Measurements from ENCODE around the gene NHSL1. TPM values are rescaled to one million over a fixed set of nuclear protein-coding genes. Genes with fewer than 3 reads are reported as not detected.

The NHSL1 gene
- total and polyA plus RNA-seq, 2 of the 8 experiments (the other 6 are each of a cell fraction or from before 2014, with no cell fraction given) = 7.2 to 32.4 TPM

DNA sequence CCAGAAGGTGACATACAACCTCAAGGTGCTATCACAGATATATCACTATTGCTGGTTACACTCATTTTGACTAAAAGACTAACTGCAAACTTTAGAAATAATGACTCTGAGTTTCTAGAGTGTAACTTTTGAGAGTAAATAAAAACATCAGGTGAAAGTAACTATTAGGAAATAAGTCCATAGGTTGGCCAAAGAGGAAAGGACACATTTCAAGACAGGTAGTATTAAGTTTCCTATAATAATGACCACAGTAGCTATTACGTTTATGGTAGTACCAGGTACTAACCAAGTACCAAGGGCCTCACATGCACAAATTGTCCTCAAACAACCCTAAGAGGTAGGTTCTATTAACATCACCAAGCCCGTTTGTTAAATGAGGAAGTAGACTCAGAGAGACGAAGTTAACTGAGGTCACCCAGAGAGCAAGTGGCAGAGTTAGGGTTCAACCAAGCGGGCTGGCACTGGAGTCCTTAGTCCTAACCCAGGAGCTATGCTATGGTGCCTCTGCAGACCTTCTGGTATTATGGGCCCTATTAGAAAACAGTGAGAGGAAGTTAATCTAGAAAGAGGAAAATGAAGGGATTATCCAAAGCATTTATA lies 58.4 kb downstream of the NHSL1 start:
- Histone ChIP-seq H2BK5ac (ENCODE audit: low read depth, low read length) (no peak overlapping the region), H4K91ac (replicated peaks; ENCODE audit: insufficient read length, low read length) (no peak overlapping the region), H3K23me2 (ENCODE audit: low read depth, low read length) (no peaks in the 10 kb centered on the region), H3K27me3 (replicated peaks in 1 of 4; ENCODE audit: control insufficient read depth in 3 of 4, extremely low read depth in 1 of 4, insufficient read depth in 3 of 4, low read length in 3 of 4) (no peaks in the 10 kb centered on the region), H4K20me1 (replicated peaks in 1 of 2; ENCODE audit: control insufficient read depth in 1 of 2, insufficient read depth in 2 of 2, low read length in 2 of 2) (no peaks in the 10 kb centered on the region), H2BK20ac (ENCODE audit: low read length) (no peak overlapping the region), H2BK120ac (replicated peaks; ENCODE audit: low read depth, low read length) (no peak overlapping the region), H3K27ac (ENCODE audit: low read depth, low read length) (no peak overlapping the region), H2AFZ (ENCODE audit: low read length) (no peak overlapping the region), H3K18ac (ENCODE audit: extremely low read depth, low read length) (no peak overlapping the region), H2BK15ac (ENCODE audit: low read length) (no peak overlapping the region), H4K5ac (ENCODE audit: insufficient read length, low read depth, low read length) (no peak overlapping the region), H3K36me3 (ENCODE audit: control insufficient read depth in 2 of 4, insufficient read depth in 4 of 4, low read length in 3 of 4) (peaks cover 0 to 19% (median 2%) of the 10 kb centered on the region in 4 experiments; a peak in 5 of 8 replicates), H3K4me1 (replicated peaks in 1 of 4; ENCODE audit: control insufficient read depth in 3 of 4, insufficient read depth in 4 of 4, low read length in 3 of 4) (no peaks in the 10 kb centered on the region), H3K4me3 (ENCODE audit: extremely low read depth in 1 of 4, insufficient read depth in 2 of 4, low read depth in 3 of 4, low read length in 4 of 4) (no peak overlapping the region), H3K23ac (ENCODE audit: insufficient read length) (no peak overlapping the region), H3K4ac (replicated peaks; ENCODE audit: insufficient read length, low read depth, low read length) (no peak overlapping the region), H3K79me1 (ENCODE audit: low read depth, low read length) (no peaks in the 10 kb centered on the region), H2BK12ac (ENCODE audit: low read depth, low read length) (no peak overlapping the region), H3K79me2 (ENCODE audit: control insufficient read depth in 1 of 2, insufficient read depth in 2 of 2, low read length in 2 of 2) (no peaks in the 10 kb centered on the region), H4K8ac (ENCODE audit: extremely low read depth, insufficient read depth, low read length) (no peak overlapping the region), H3K9ac (replicated peaks in 1 of 4; ENCODE audit: extremely low read depth in 1 of 4, low read depth in 3 of 4, low read length in 3 of 4) (no peak overlapping the region), H3K9me3 (ENCODE audit: insufficient read depth in 2 of 2, low read depth in 1 of 2, low read length in 1 of 2) (no peaks in the 10 kb centered on the region), H3K4me2 (ENCODE audit: insufficient read depth in 1 of 2, low read depth in 2 of 2, low read length in 2 of 2) (no peak overlapping the region), H2AK5ac (ENCODE audit: low read depth, low read length) (no peak overlapping the region), H3K56ac (replicated peaks; ENCODE audit: insufficient read length, low read depth, low read length) (no peak overlapping the region), H3K14ac (ENCODE audit: insufficient read length) (no peak overlapping the region)
- 93% methylated on average over 4 of the region's 4 CpGs; no CpG with 5 or more reads in 1 of the 2 experiments for WGBS, 2 experiments (ENCODE audit: extremely low coverage in 1 of 2, insufficient coverage in 1 of 2, insufficient read length in 1 of 2, insufficient replicate concordance in 2 of 2, low coverage in 1 of 2, low lambda C conversion rate in 2 of 2, missing lambda C conversion rate in 1 of 2)
- FAIRE-seq (no peak), DNase-seq (ENCODE audit: low read depth in 1 of 2, low spot score in 2 of 2) (no peak)
- CTCF ChIA-PET (ENCODE audit: partially characterized antibody) = interaction anchor here (0.7 to 3.9 kb wide), 8 partner anchors 9 to 332 kb away, joined by 3 to 31 read pairs (median 4); no protein-coding TSS in a partner anchor
- POLR2A ChIA-PET (ENCODE audit: partially characterized antibody) = no interaction called here
- TF ChIP-seq FOSL1 (IDR thresholded peaks at IDR 0.05; ENCODE audit: insufficient read depth, low read depth, low read length) = no peak
- TF ChIP-seq POLR2A (IDR thresholded peaks at IDR 0.05; ENCODE audit: control extremely low read depth in 1 of 2, low read depth in 2 of 2, low read length in 2 of 2) = no peak
- no peak for TF ChIP-seq SIX5 (IDR thresholded peaks at IDR 0.05; ENCODE audit: low read depth, low read length)
- TF ChIP-seq POU5F1 (IDR thresholded peaks at IDR 0.05; ENCODE audit: low read depth, low read length) = no peak
- no peak for TF ChIP-seq ZNF274 (IDR thresholded peaks at IDR 0.05; ENCODE audit: borderline replicate concordance, extremely low read depth, low read length)
- no peak for TF ChIP-seq GABPA (IDR thresholded peaks at IDR 0.05; ENCODE audit: borderline replicate concordance, insufficient read depth, low read length)
- no peak for TF ChIP-seq TAF7 (optimal IDR thresholded peaks at IDR 0.05; ENCODE audit: borderline replicate concordance, low read depth, low read length)
- TF ChIP-seq, protein P1, sequence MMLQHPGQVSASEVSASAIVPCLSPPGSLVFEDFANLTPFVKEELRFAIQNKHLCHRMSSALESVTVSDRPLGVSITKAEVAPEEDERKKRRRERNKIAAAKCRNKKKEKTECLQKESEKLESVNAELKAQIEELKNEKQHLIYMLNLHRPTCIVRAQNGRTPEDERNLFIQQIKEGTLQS (IDR thresholded peaks at IDR 0.05; ENCODE audit: insufficient read depth, low read depth, low read length) = no peak
